ENCODE data around the gene PTPRN2.
"Not testable (repeated sequence)": the region's sequence is repeated elsewhere in the genome, so short reads cannot be mapped to it uniquely, and the experiment has no call there.

The PTPRN2 gene

DNA sequence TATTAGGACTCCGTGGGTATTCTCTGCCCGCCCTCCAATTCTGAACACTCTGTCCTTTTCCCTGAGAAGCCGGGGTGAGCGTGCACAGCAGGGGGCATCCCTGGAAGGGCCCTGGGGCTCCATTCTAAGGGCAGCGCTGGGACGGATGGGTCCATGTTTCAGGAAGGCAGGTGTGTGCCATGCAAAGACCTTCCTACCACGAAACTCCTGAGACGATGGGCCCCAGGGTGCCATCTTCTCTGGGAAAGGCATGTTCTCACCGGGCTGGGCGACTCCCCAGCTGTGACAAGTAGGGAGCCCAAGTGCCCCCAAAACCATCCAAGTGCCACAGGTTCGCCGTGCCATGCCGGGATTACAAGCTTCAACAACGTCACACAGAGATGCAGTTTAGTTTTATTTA, 994.1 kb downstream of the PTPRN2 start:
- no peak for DNase-seq

DNA sequence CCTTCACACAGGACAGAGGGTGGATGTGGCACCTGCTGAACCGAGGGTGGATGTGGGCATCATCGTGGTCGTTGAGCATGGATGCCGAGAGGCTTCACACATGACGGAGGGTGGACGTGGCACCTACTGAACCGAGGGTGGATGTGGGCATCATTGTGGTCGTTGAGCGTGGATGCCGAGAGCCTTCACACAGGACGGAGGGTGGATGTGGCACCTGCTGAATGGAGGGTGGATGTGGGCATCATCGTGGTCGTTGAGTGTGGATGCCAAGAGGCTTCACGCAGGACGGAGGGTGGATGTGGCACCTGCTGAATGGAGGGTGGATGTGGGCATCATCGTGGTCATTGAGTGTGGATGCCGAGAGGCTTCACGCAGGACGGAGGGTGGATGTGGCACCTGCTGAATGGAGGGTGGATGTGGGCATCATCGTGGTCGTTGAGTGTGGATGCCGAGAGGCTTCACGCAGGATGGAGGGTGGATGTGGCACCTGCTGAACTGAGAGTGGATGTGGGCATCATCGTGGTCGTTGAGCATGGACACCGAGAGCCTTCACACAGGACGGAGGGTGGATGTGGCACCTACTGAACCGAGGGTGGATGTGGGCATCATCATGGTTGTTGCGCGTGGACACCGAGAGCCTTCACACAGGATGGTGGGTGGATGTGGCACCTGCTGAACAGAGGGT, 994.8 kb downstream of the PTPRN2 start:
- DNase-seq, result not testable (repeated sequence)

DNA sequence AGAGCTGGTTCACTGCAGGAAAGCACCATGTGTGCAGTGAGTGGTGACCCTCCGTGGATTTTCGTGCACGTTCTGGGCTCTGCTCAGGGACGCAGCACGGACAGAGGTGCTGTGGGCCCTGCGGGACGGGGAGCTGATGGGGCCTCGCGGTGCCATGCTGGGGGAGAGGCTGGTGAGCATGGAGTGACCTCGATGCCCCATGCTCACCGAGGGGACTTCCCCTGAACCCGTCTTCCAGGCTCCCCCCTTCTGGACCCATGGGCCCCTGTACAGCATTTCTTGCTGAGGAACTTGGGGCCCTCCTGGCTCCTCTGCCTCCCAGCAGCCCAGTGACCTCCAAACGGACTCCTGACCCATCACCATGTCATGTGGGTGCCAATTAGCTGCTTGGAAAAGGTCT, 997.1 kb downstream of the PTPRN2 start:
- DNase-seq, result no peak

DNA sequence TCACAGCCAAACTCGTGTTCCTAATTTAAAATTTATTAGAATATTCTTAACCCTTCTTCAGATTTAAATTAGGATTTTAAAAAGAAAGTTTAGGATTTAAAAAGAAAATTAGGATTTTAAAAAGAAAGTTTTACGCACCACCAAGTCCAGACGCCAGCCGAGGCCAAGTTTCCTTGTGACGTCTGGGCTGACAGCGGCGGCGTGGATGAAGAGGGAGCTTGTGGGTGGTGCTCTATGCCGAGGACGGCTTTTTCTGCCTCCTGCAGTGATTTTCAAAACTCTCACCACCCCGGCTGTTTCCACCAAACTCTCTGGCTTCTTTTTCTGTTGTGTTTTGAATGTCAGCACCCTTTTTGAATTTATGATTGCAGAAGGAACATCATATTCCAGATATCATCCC, 997.9 kb downstream of the PTPRN2 start:
- no peak for DNase-seq

DNA sequence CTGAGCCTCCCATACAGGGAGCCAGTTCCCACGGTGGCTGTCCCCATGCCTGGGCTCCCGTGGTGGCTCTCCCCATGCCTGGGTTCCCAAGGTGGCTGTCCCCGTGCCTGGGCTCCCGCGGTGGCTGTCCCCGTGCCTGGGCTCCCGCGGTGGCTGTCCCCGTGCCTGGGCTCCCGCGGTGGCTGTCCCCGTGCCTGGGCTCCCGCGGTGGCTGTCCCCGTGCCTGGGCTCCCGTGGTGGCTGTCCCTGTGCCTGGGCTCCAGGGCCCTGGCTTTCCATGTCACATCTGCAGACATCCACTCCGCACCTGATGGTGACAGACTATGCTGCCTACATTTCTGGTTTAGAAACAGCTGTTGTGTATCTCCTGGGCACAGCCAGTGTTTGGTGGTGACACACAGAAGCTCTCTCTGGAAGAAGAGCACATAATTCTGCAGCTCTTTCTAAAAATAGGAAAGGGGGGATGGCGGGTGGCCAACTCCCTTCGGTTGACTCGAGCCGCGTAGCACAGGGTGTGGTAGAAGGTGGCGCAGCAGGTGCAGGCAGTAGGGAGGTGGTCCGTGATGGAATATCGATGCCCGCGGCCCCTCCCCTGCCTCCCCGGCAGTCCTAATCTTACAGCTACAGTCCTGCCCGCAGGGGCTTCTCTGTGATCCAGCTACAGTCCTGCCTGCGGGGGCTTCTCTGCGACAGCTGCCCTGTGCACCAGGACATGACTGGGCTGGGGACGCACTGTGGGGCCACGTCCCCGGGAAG, 999.6 kb downstream of the PTPRN2 start:
- no peak for DNase-seq

DNA sequence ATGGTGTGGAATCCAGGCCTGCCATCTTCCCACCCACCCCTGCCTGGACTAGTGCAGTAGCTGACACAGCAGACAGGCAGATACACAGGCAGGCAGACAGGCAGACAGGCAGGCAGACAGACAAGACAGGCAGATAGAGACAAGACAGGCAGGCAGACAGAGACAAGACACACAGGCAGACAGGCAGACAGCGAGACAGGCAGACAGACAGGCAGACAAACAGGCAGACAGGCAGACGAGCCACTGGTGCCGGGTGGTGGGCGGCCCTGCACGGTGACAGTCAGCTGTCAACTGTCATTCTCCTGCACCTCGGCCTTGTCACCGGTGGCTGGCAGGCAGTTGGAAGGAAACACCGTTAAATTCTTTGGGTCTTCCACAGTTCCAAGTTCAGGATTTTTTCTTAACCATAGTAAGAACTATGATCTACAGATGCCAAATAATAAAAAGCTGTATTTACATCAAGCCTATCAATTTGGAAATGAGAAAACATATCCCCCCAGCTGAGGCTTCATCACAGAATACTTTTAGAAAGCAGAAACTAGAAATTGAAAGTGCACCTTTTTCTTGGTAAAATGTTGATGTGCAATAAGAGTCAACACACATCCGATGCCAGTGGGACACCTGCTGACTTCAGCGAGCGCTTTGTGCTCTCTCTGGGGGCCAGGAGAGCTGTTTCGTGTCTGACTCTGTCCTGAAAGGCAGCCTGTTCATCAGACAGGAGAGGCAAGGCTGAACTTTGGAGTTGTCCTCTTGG, 1000.4 kb downstream of the PTPRN2 start:
- no peak for DNase-seq

DNA sequence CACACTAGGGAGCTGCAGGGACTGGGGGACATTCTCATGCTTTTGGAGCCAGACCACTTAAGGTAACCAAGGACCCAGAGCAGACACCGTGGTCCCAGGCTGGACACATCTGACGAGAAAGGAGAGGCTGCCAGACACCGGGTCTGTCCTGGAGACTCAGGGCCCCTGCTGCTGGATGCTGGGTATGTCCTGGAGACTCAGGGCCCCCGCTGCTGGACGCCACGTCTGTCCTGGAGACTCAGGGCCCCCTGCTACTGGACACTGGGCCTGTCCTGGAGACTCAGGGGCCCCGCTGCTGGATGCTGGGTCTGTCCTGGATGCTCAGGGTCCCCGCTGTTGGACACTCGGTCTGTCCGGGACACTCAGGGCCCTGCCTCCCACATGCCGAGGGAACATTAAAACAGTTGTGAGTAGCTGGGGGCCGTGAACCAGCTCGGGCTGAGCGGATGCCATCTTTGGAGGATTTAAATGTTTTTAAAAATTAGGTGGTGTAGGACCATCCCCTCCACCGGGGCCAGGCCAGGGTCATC, 1001.1 kb downstream of the PTPRN2 start:
- DNase-seq, result no peak

DNA sequence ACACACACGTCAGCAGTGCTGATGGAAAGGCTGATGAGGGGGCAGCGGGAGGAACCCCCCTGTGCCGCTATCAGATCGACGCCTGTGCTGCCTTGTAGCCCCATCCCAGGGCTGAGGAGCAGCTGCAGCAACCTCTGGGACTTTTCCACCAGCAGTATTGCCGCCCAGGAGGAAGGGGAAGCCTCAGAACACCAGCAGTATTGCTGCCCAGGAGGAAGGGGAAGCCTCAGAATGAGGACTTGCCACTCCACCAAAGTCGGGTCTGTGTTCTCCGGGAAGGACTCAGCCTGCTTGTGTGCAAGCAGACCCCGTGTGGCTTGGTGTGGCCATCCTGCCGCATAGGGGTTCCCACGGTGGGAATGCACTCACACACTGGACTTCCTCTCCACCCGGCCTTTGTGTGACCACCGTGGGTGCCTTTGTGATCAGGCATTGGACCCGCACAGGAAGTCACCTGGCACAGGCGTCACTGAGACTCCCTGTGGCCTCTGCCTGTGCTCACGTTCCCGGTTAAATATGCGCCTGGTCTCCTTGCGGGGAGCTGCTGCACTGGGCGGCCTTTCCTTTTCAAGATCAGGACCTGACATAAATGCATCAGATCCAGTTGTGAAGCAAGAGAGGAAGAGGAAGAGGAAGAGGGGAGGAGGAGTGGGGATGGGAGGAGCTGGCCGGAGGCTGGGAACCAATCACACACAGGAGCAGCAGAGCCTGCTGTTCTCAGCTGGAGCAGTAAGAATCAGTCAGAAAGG, 1002.3 kb downstream of the PTPRN2 start:
- no peak for DNase-seq

DNA sequence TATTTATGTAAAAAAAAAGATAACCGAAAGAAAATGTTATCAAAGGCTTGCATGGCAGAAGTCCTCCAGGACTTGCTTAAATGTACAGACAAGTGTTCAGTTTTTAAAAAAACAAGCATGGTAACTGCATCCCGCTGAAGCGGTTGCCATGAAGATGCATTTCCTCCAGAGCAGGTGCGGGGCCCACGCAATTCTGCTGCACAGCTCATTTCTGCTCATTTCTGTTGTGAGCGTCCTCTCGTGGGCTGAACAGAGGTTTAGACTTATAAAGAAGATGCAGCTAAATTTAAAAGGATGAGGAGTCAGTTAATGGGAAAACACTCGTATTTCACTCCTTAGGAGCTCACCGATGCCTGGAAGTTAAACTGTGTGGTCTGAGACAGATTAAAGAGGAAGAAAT, 1003.2 kb downstream of the PTPRN2 start:
- DNase-seq, result no peak

DNA sequence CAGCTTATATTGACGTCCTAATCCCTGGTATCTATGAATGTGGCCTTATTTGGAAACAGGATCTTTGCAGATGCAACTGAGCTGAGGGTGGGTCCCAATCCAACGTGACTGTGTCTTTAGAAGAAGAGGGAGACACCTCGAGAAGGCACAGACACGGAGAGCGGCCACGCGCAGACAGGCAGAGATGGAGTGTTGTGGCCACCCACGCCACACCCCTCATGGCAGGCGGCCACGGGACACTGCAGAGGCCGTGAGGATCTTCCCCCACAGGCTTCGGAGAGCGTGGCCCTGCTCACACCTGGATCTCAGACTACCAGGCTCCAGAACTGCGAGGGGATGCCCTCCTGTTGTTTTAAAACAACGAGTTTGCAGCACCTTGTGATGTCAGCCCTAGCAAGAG, 1005.9 kb downstream of the PTPRN2 start:
- no peak for DNase-seq

DNA sequence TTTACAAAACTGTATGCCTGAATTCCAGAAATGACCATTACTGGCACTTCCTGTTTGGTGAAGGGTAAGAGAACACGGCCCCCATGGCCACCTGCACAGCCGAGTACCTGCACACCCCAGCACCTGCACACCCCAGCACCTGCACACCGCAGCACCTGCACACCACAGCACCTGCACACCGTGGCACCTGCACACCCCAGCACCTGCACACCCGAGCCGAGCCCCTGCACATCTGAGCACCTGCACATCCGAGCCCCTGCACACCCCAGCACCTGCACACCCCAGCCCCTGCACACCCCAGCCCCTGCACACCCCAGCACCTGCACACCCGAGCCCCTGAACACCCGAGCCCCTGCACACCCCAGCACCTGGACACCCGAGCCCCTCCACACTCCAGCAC, 1007.3 kb downstream of the PTPRN2 start:
- DNase-seq, result no peak

DNA sequence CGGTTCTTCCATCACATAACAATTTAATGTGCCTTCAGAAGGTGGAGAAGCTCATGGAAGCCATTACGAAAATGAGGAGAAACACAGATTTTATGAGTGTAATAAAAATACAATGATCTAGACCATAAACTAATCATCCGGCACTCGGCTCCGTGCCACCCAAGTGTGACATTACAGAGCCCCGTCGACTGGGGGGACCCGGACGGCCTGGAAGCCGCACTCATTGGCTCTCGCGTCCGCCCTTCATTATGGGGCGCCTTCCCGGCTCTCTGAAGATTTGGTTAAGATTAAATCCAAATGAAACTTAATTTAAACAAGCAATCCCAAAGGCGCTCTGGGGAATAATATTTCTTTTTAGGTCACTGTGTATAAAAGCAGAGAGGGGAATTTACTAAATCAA, 1008.2 kb downstream of the PTPRN2 start:
- DNase-seq, result no peak

DNA sequence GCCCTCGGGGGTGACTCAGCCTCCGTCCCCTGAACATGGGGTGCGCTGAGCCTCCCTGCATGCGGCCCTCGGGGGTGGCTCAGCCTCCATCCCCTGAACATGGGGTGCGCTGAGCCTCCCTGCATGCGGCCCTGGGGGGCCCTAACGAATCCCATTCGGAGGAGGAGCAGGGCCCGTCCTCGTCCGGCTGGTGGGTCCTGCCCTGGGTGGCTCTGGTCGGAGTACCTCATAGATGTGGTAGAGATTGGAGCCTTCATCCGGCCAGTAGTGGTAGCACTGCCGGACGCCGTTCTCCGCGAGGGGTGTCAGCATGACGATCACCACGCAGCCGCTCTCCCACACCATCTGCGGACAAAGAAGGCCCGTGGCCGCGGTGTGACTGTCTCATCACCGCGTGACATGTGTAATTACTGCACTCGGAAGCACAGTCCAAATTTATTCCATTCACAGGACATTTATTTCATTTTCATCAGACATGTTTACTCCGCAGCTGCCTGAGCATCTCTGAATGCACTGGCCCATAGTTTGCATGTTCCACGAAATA, 1009.8 kb downstream of the PTPRN2 start:
- no peak for DNase-seq

DNA sequence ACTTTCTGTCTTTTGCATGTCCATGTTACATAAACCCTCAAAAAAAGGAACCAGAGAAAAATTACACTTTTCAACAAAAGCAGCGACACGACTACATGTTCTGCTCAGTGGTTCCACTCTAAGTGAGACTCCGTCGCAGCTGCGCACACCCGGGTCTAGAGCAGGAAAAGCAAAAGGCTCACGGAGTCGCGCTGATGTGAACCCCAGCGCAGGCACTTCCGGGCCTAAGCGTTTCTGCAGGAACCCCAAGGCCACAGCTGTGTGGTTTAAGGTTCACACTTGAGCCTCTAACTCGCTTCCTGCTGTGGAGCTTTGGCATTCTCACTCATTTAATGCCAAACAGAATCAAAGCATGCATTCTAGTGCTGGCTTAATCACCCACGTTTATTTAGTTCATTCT, 1010.6 kb downstream of the PTPRN2 start:
- no peak for DNase-seq

DNA sequence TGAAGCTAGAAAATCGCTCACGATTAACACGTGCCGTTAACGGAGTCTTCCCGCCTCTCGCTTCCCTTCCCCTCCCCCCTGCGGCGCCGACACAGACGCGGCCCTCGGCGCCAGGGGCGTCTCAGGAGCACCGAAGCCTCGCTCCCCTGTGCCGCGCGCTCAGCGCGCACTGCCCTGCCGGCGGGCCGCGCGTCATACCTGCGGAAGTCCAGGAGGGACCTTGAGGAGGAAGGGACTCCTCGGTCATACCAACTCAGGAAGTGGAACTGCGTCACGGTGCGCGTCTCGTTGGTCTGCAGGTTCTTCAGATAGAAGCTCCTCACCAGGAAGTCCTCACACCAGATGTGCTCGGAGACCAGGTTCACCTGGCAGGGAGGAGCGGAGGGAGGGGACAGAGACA, 1011.2 kb downstream of the PTPRN2 start:
- DNase-seq, result peak; percentile 61 to 68

DNA sequence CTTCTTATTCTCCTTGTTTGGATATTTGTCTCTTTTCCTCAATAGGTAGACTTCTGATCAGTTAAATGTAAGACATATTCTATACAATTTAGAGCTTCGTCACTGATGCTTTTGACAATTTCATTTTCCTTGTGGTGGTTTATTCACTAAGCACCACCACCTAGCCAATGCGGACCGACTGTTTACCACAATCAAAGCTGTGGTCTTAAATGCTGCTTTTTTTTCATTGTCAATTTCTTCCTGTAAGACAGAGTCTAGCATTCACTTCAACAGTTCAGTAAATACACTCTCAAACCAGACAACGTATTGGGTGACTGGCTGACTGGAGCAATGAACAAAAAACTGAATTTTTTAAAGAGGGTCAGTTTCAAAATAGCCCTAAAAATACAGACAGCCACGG, 1011.8 kb downstream of the PTPRN2 start:
- DNase-seq, result no peak

DNA sequence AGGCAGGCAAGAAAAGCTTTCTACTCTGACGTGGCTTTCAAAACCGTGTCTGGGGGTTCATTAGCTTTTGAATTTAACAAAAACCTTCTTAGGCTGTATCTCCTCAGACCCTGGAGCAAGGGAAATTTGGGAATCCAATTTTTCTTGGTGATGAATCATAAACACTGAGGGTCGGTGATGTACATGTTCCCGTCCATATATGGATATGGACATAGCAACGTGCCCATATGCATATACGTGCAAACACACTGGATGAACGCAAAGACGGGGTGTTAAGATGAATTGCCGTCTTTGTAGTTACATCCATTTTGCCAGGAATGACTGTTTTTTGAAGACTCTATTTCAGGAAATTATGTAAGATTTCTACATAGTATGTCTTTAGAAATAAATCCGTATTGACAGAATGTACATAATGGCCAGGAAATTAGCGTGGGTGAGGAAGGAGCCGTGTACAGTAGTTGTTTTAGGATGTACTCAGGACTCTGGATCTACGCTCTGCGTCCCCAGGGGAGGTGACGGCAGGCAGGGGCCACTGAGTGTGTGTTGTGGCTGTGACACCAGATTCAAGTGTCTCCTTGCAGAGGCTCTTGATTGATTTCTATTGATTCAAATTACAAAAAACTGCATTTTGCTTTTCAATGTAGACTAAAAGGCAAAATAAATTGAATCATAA, 1012.6 kb downstream of the PTPRN2 start:
- no peak for DNase-seq

DNA sequence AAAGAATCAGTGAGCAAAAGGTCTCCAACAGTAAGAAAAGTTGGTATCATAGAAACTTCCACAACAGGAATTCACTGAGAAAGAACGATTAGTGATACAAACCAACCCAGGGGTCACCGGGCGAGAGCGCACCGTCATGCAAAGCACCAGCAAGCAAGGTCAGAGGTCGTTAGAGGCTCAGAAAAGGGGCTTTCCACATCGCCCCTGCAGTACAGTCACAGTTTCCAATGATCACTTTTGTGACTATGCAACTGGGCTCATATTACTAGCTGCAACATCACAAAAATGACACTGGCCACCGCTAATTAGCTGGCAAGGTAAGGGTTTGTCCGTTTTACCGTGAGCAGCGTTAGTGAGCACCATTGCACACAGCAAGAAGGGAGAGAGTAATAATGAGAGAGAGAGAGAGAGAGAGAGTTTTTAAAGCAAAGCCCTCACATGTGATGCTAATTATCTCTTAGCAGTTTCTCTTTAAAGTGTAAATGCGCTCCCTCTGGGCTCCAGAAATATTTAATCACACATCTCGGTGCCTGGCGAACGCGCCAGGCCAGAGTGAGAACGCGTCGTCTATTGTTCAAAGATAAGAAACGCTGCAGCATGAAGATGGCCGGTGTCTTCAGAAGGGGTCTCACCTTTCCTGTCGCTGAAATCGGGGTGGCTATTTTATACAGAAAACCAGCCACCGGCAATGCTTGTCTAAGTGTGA, 1013.4 kb downstream of the PTPRN2 start:
- peak; percentile 30 to 40 for DNase-seq

DNA sequence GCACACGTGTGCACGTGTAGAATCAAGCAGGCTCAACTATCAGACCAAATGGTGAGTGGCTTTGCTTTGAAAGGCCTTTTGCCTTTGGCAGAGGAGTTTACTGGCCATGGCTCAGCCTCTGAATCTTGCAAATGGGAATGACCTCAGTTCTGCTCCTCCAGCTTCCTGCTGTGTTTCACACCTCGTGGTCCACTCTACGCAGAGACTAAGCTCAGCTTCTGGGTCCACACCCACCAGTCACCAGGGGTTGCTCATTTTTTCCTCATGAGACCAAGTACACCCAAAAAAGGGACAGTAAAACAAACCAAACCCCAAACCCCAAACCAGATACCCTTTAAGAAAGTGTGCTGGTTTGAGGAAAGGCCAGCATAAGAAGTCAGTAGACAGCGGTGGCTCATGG, 1014.4 kb downstream of the PTPRN2 start:
- no peak for DNase-seq

DNA sequence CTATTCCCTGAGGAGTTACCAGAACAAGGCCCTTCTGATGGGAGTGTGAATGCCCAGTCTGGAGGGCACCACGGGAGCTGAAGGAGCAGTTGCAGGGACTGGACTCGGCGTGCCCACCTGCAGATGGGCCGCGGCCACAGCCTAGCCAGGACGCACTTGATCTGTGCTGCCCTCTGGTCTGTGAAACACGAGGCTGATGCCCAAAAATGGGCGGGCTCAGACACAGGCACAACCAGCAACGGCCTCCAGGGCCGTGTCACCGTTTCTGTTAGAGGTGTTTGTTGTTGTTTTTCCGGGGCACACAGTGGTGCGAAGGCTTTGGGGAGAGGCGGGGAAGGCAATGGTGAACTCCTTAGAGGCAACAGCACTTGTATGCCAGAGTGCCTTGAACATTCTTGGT, 1015.0 kb downstream of the PTPRN2 start:
- DNase-seq, result no peak

DNA sequence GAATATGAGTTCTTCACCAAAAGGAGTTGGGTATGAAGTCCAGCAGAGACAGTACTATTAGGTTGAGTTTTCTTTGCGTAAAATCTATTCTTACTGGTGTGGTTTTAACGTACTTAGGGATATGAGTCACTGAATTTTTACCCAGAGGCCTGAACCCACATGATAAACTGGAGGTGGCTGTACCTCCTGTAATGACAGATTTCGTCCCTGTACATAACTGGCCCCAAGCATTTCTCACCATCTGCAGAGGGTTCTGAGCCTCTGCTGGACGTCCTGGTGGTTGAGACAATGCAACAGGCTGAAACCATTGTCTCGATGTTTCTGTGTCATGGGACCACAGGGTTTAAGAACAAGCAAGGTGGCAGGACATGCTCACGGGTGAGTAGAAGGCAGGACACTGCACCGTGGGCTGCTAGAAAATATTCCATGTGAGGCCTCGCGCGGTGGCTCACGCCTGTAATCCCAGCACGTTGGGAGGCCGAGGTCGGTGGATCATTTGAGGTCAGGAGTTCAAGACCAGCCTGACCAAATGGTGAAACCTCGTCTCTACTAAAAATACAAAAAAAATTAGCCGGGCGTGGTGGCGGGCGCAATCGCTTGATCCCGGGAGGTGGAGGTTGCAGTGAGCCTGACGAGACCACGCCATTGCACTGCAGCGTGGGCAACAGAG, 1017.0 kb downstream of the PTPRN2 start:
- DNase-seq, result peak in 1 of 2 experiments; percentile 29
